ENCODE data around the gene PRMT9. TPM values are rescaled to one million over a fixed set of nuclear protein-coding genes. Genes with fewer than 3 reads are reported as not detected.

PRMT9 gene
- total and polyA plus RNA-seq, 10 of the 15 experiments (the other 5 are each of a cell fraction or from before 2014, with no cell fraction given), result 4.1 to 11.8 (median 7.6) TPM

DNA sequence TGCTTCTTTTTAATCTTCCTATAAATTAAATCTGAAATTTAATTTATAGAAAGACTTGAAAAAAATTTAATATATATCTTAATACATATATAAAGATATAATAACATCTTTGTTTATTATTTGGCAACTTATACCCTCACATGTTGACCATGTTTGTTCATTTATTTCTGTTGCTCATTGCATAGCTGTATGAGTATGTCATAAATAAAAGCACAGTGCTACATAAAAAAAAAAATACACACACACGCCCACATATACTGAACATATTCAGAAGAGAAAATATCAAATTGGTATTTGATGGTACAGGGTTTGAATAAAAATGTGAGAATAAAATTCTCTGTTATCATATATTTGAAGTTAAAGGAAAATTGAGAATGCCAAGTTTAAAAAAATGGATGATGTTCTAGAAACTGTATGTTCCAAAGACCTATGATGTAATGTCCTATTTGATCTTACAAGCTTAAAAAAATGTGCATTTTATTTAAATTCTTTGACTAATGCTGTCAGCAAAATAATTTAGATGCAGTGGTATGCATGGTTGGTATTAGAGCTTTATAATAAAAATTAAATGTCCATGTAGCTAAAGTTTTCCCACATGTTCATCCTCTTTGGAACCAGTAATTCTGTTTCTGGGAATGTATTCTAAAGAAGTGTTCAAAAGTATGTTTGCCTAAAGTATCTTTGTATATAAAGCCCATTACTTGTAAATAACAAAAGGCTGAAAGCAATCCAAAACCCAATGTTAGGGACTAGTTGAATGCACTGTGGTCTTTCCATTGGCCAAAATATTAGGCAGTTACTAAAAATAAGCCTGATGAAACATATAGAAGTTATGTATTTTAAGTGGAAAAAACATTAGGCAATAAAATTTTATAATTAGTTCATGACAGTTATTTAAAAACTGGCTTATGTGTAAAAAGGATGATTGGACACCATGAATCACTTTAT lies 53.9 kb downstream of the PRMT9 start:
- FAIRE-seq, result no peak
- WGBS (ENCODE audit: insufficient coverage, insufficient replicate concordance, low lambda C conversion rate, missing lambda C conversion rate), result 94% methylated on average over 1 of the region's 1 CpG
- Histone ChIP-seq H3K27ac (ENCODE audit: control insufficient read depth, insufficient read depth) (no peak overlapping the region), H2AFZ (ENCODE audit: control insufficient read depth, low read depth, low read length) (no peak overlapping the region), H4K20me1 (ENCODE audit: control insufficient read depth, insufficient read depth) (no peaks in the 10 kb centered on the region), H3K79me2 (ENCODE audit: control insufficient read depth, insufficient read depth, low read length) (no peaks in the 10 kb centered on the region), H3K9ac (ENCODE audit: control insufficient read depth, insufficient read depth, low read length) (no peak overlapping the region), H3K4me3 (no peak overlapping the region), H3K4me2 (ENCODE audit: control insufficient read depth, insufficient read depth) (no peak overlapping the region), H3K4me1 (ENCODE audit: control insufficient read depth, insufficient read depth, low read length) (no peaks in the 10 kb centered on the region), H3K36me3 (ENCODE audit: control insufficient read depth in 2 of 2, insufficient read depth in 2 of 2, low read length in 1 of 2) (peaks cover 1 to 14% of the 10 kb centered on the region in 2 experiments; a peak in 2 of 4 replicates), H3K9me3 (replicated peaks; ENCODE audit: control insufficient read depth, insufficient read depth, low read length) (no peaks in the 10 kb centered on the region), H3K27me3 (replicated peaks in 1 of 2; ENCODE audit: control insufficient read depth in 2 of 2, insufficient read depth in 2 of 2, low read length in 1 of 2) (no peaks in the 10 kb centered on the region)
- no TSS peak for BruUV-seq (replicated peaks)
- intact Hi-C loops (cut with micrococcal nuclease; ENCODE audit: unreplicated experiment) (no loop called here), in situ Hi-C loops (cut with MboI) (no loop called here)
- CTCF ChIA-PET, result interaction anchor here (1.3 to 2.6 kb wide), 5 partner anchors 8 to 237 kb away, joined by 3 to 11 read pairs (median 3); partner anchors contain the start of gene TMEM184C
- RAD21 ChIA-PET (ENCODE audit: unreplicated experiment), result interaction anchor here (0.8 to 1.8 kb wide), 3 partner anchors 14 to 237 kb away, joined by 3 to 6 read pairs (median 3); no protein-coding TSS in a partner anchor
- ATAC-seq, result no peak
- POLR2A ChIA-PET, result interaction anchor here (3.1 kb wide), 1 partner anchor 13 kb away, joined by 13 read pairs; the partner anchor contains the start of gene TMEM184C
- SMC1A ChIA-PET (ENCODE audit: uncharacterized antibody, unreplicated experiment), result interaction anchor here (0.5 to 3.1 kb wide), 7 partner anchors 9 to 1353 kb away, joined by 3 to 19 read pairs (median 5); partner anchors contain the start of gene TMEM184C
- no peak for DNase-seq (ENCODE audit: low read depth, low spot score)
- TF ChIP-seq SMC3 (IDR thresholded peaks at IDR 0.05; ENCODE audit: borderline replicate concordance, low read length), result no peak
- no peak for TF ChIP-seq ZBED1 (IDR thresholded peaks at IDR 0.05; ENCODE audit: borderline replicate concordance)
- TF ChIP-seq TARDBP (IDR thresholded peaks at IDR 0.05; ENCODE audit: borderline replicate concordance), result no peak
- TF ChIP-seq, protein P1, sequence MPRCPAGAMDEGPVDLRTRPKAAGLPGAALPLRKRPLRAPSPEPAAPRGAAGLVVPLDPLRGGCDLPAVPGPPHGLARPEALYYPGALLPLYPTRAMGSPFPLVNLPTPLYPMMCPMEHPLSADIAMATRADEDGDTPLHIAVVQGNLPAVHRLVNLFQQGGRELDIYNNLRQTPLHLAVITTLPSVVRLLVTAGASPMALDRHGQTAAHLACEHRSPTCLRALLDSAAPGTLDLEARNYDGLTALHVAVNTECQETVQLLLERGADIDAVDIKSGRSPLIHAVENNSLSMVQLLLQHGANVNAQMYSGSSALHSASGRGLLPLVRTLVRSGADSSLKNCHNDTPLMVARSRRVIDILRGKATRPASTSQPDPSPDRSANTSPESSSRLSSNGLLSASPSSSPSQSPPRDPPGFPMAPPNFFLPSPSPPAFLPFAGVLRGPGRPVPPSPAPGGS (IDR thresholded peaks at IDR 0.05; ENCODE audit: borderline replicate concordance, insufficient read depth, low read depth, low read length, poor library complexity, severe bottlenecking), result no peak
- TF ChIP-seq, protein P2, sequence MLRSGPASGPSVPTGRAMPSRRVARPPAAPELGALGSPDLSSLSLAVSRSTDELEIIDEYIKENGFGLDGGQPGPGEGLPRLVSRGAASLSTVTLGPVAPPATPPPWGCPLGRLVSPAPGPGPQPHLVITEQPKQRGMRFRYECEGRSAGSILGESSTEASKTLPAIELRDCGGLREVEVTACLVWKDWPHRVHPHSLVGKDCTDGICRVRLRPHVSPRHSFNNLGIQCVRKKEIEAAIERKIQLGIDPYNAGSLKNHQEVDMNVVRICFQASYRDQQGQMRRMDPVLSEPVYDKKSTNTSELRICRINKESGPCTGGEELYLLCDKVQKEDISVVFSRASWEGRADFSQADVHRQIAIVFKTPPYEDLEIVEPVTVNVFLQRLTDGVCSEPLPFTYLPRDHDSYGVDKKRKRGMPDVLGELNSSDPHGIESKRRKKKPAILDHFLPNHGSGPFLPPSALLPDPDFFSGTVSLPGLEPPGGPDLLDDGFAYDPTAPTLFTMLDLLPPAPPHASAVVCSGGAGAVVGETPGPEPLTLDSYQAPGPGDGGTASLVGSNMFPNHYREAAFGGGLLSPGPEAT (IDR thresholded peaks at IDR 0.05; ENCODE audit: low read depth), result no peak
- TF ChIP-seq EP300 (IDR thresholded peaks at IDR 0.05; ENCODE audit: borderline replicate concordance in 1 of 2, control insufficient read depth in 1 of 2, low read depth in 2 of 2, low read length in 2 of 2), result no peak
- TF ChIP-seq POLR2AphosphoS2 (IDR thresholded peaks at IDR 0.05; ENCODE audit: low read depth, low read length), result no peak
- TF ChIP-seq CBX3 (IDR thresholded peaks at IDR 0.05; ENCODE audit: borderline replicate concordance, low read depth), result no peak
- TF ChIP-seq YY1 (IDR thresholded peaks at IDR 0.05; ENCODE audit: low read depth, low read length), result no peak
- TF ChIP-seq, protein P3, sequence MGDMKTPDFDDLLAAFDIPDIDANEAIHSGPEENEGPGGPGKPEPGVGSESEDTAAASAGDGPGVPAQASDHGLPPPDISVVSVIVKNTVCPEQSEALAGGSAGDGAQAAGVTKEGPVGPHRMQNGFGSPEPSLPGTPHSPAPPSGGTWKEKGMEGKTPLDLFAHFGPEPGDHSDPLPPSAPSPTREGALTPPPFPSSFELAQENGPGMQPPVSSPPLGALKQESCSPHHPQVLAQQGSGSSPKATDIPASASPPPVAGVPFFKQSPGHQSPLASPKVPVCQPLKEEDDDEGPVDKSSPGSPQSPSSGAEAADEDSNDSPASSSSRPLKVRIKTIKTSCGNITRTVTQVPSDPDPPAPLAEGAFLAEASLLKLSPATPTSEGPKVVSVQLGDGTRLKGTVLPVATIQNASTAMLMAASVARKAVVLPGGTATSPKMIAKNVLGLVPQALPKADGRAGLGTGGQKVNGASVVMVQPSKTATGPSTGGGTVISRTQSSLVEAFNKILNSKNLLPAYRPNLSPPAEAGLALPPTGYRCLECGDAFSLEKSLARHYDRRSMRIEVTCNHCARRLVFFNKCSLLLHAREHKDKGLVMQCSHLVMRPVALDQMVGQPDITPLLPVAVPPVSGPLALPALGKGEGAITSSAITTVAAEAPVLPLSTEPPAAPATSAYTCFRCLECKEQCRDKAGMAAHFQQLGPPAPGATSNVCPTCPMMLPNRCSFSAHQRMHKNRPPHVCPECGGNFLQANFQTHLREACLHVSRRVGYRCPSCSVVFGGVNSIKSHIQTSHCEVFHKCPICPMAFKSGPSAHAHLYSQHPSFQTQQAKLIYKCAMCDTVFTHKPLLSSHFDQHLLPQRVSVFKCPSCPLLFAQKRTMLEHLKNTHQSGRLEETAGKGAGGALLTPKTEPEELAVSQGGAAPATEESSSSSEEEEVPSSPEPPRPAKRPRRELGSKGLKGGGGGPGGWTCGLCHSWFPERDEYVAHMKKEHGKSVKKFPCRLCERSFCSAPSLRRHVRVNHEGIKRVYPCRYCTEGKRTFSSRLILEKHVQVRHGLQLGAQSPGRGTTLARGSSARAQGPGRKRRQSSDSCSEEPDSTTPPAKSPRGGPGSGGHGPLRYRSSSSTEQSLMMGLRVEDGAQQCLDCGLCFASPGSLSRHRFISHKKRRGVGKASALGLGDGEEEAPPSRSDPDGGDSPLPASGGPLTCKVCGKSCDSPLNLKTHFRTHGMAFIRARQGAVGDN (IDR thresholded peaks at IDR 0.05), result no peak
- no peak for TF ChIP-seq POU2F2 (IDR thresholded peaks at IDR 0.05; ENCODE audit: borderline replicate concordance, low read depth, low read length)
- no peak for TF ChIP-seq CREM (IDR thresholded peaks at IDR 0.05; ENCODE audit: low read depth)
- TF ChIP-seq SPI1 (IDR thresholded peaks at IDR 0.05; ENCODE audit: borderline replicate concordance, insufficient read depth, low read depth, low read length), result no peak

All from GM12878 (cell line).